Measurements from ENCODE around the gene THAP3.

Gene THAP3

GRCh38 chr1:6581561-6582305, 42.9 kb upstream of the THAP3 start:
- TF ChIP-seq CTCF (IDR thresholded peaks at IDR 0.05; ENCODE audit: extremely low read depth, missing control alignments) = no peak
- peak; percentile 29 for DNase-seq (ENCODE audit: low spot score)

- peak; percentile 49 for DNase-seq (ENCODE audit: low spot score)
- TF ChIP-seq CTCF (IDR thresholded peaks at IDR 0.05; ENCODE audit: extremely low read depth, missing control alignments) = no peak
These were observed 42.3 kb upstream of the THAP3 start for GRCh38 chr1:6582370-6582769.

GRCh38 chr1:6584126-6585080, 40.3 kb upstream of the THAP3 start:
- no peak for DNase-seq (ENCODE audit: low spot score)
- no peak for TF ChIP-seq CTCF (IDR thresholded peaks at IDR 0.05; ENCODE audit: extremely low read depth, missing control alignments)

- TF ChIP-seq CTCF (IDR thresholded peaks at IDR 0.05; ENCODE audit: extremely low read depth, missing control alignments) = no peak
- no peak for DNase-seq (ENCODE audit: low spot score)
These were observed 39.5 kb upstream of the THAP3 start for GRCh38 chr1:6585081-6585722.

- TF ChIP-seq CTCF (IDR thresholded peaks at IDR 0.05; ENCODE audit: extremely low read depth, missing control alignments) = no peak
- no peak for DNase-seq (ENCODE audit: low spot score)
These were observed 38.8 kb upstream of the THAP3 start for GRCh38 chr1:6585841-6586240.

- DNase-seq (ENCODE audit: low spot score) = no peak
- no peak for TF ChIP-seq CTCF (IDR thresholded peaks at IDR 0.05; ENCODE audit: extremely low read depth, missing control alignments)
These were observed 38.3 kb upstream of the THAP3 start for GRCh38 chr1:6586404-6586816.
